CD4-positive, alpha-beta T cell treated with Interleukin-2 at 100 ng/mL for 4 hours (primary cell): ENCODE measurements around the gene CDH20.

Experiments
- DNase-seq: peaks from one replicate; pipeline ENCODE4 v3.0.0-alpha.2; 2020; ENCODE audit warnings: low spot score

CDH20 gene

DNA sequence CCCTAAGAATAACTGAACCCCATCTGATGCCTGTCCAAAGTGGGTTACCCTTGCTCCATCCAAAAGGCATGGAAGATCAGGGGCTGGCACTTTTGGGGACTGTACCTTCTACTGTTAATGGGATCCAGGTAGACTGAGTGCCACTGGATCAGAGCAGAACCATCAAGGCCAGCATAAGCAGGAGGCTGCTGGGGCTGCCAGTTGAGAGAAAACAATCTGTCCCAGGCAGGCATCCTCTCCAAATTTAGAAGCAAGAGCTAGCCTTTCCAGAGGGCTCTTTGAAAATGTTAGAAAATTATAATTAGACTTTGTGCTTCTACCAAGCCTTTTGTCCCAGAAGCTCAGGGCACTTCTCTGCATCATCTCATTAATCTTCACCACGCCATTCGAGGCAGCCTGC lies 245.6 kb downstream of the CDH20 start:
- DNase-seq = no peak

DNA sequence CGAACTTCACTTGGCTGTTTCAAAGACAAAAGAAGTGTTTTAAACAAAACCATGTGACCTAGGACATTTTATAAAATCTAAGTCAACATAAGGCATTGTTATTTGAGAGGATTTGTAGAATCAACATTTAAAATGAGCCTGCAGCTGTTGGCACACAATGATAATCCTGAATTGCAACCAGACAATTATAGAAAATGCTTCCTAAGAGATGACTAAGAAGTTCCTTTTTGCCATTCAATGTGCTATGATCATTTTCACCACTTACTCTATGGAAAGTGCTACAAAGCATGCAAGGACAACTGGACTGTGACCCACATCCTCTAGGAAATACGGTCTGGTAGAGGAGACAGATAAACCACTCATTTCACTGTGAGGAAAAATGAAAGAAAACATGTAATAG lies 246.4 kb downstream of the CDH20 start:
- no peak for DNase-seq

DNA sequence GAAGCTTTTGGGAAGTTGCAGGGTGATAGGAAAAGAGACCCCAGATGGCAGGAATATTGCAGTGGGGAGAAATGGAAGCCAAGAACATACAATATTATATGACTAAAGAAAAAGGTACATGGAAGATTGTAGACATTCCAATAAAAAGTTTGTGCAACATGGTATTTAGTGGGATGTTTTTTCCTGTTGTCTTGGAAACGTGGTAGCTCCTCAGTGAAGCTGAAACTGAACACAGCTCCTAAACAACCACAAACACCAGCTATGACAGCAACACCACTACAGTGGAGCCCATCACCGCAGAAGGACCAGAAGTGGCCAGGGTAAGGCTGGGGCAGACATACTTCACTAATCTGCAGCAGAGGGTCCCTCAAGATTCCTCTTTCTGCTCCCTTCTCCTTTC lies 246.8 kb downstream of the CDH20 start:
- no peak for DNase-seq

DNA sequence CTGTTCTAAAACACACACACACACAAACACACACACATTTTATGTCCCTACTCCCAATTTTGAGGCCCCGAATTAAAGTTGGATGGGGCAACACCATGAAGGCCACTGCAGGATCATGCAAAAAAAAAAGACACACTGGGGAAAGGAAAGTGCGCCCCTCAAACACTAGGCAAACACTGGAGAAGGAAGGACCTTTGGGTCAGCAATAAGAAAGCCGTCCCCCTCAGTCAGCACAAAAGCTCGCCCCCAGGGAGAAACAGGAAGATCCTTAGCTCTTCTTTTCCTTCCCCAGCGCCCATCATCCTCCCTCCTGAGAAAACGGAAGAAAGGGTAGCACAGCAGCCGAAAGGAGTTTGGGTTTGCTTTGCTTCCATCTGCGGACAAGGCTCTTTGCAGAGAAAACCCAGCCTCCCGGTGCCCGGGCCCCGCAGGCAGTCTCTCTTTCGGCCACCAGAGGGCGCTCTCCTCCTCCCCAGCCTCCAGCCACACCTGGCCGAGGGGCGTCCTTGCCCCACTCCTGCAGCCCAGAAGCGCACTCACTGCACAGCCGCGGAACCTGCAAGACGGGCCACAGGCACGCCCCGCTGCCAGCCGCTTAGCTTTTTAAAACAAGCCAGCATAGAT lies 248.5 kb downstream of the CDH20 start:
- DNase-seq = peak; percentile 55

DNA sequence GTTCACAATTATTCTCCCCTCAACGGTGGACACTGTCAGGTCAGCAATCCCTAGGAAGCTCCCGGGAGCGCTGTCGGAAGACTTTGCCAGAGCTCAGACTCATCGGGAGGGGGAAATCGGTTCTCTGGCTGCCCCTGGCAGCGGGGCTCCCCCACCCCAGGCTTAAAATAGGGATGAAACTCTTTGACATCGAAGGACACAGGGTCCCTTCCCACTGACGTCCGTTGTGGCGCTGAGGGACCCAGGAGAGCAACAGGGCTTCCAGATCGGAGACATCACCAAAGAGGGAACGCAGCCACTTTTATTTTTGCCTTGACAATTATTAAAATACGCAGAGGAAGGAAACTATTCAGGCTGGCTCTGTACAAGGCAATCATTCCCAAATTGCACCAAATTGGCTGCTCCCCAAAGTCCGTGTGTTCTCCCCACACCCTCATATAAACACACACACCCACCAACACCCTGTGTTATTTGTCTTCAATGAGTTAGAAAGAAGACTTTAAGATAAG lies 249.0 kb downstream of the CDH20 start:
- DNase-seq = no peak

DNA sequence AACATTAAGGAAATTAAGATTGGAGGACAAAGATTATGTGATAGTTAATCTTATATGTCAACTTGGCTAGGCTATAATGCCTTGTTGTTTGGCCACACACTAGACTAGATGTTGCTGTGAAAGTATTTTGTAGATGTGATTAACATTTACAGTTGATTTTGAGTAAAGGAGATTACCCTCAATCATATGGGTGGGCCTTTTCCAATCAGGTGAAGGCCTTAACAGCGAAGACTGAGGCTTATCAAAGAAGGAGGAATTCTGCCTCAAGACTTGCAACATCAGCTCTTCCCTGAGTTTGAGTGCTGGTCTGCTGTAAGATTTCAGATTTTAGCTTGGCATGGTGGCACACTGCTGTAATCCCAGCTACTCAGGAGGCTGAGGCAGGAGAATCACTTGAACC lies 250.3 kb downstream of the CDH20 start:
- no peak for DNase-seq

DNA sequence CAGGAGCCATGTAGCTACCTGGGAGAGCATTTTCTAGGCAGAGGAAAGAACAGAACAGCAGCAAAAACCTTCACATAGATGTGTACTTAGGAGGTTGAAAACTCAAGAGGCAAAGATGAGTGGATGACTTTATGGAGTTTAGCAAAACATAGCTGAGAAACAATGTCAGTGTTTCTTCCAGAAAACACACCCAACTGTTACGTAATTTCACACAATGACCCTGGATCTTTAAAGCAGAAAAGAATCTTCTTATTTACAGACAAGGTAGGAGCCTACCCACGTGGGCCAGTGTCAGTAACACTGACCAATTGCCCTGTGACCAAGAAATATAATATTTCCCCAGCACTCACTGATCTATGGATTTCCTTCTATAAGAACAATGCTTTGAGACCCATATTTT lies 254.6 kb downstream of the CDH20 start:
- no peak for DNase-seq

DNA sequence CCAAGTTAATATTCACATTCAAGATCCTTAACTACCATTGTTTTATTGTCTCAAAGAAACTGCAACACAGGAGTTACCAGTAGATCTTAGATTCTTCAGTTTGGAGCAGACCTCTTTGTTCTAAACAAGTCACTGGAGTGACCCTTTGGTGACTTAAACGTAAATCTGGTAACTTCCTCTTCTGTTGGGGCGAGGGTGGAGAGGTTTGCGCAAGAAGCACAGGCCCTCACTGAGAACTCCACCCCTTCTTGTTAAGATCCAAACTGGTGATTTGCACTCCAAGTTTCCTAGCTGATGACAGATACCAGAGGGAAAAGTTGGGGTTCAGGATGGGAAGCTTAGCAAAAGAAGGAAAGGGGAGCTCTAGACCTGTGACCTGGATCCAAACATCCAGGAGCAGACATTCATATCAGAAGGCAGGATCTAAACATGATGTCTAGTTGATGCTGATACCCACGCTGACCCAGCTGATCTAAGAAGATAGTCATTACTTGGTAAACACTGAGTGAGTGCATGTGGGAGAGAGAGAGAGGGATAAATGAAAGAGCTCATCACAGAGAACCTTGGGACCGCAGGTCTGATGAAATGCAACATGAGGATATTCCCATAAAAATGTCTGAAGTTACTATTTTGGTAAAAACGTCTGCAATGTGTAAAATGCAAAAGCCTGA lies 256.0 kb downstream of the CDH20 start:
- no peak for DNase-seq

DNA sequence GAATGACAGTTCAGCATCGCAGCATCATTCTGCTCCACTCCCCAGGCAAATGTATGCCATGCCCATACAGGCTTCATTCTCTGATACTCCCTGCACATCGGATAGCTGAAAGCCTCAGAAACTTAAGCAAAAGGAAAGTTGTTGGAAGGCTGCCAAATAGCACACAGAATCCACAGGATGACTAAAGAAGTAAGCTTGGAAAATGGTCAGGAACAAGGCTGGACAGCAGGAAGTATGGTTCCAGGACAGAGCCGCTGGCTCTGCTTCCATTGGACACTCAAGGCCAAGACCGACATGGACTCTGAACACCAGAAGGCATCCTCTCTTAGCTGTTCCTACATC lies 256.5 kb downstream of the CDH20 start:
- DNase-seq = no peak

DNA sequence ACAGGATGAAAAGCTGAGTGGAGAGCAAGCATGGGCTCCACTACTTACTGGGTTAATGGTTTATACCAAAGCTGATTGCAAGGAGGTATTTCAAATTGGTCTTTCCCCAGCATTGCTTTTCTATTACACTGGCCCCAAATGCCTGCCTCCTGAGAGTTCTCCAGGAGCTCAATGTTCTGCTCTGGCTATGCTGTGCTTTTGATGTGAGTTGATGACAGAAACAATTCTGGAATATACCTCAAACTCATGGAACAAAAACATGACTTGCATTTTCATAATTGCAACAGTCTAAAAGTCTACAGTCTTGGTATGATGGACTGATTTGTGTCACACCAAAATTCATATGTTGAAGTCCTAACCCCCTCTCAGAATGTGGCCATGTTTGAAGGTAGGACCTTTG lies 258.0 kb downstream of the CDH20 start:
- DNase-seq = no peak

DNA sequence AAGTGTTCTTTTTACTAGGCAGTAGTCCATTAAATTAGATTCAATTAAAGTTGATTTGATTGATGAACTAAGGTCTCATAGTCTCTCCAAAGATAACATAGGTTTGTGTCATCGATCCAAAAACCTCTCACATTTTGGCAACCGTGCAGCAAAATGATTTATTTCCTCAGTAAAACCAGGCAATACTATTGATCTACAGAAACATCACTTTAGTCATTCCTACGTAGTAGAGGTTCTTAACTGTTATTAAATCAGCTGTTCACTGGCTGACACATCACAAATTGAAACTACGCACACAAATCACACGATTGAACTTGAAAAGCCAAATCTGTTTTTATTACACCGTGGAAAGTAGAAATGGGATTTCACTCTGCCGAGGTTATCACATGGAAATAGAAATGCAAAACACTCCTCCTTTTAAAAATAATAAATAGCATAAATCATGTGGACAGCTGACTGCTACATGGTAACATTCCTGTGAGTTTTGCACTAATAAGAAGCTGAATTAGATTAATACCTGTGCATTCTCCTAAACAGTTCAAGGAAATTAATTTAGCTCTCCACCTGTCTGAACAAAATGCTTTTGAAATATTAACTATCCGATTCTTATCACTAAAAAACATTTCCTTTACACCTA lies 262.5 kb downstream of the CDH20 start:
- no peak for DNase-seq

DNA sequence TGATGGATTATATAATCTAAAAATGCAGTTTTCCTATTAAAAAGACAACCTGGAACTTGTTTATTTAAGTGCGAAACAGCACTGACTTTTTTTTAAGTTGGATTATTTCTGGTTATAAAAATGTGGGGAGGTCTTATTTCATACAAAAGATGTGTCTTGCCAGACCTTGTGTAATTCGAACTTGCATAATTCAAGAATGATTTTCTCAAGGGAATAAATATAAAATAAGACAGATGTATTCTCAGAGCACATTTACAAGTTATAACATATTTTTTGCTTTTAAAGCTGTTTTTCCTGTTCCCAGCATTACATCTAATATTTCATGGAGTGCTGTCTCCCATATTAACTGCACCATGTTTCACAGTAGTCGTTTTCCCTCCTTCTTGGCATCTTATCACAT lies 263.1 kb downstream of the CDH20 start:
- DNase-seq = no peak

DNA sequence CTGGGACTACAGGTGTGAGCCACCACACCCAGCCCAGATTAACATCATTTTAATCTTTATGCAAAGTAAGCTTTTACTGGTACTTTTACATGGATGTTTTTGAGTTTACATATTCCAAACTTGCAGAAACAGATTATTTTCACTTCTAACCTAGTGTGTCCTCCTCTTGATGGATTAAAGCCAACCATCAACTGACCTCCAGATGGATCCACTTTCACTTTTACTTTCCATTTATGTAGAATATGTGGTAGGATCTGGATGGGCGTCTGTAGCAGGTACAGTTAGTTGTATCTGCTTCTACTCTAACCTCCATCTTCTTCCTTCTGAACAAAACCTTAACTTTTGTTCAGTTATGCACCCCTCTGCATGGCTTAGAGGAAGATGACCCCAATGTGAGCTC lies 264.1 kb downstream of the CDH20 start:
- no peak for DNase-seq

DNA sequence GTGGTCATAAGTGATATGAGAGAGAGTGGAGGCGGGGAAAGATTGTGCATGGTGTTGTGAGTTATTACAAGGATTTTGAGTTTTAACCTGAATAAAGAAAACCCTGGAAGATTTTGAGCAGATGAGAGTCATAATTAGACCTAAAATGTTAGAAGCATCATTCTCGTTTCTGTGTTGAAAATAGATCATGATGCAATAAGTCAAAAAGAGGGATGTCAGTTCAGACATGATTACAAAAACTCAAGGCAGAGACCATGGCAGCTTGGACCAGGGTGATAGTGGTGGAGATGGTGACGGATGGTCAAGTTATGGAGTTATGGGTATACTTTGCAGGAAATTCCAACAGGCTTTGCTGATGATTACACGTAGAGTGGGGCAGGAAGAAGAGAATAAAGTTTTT lies 267.2 kb downstream of the CDH20 start:
- DNase-seq = no peak

DNA sequence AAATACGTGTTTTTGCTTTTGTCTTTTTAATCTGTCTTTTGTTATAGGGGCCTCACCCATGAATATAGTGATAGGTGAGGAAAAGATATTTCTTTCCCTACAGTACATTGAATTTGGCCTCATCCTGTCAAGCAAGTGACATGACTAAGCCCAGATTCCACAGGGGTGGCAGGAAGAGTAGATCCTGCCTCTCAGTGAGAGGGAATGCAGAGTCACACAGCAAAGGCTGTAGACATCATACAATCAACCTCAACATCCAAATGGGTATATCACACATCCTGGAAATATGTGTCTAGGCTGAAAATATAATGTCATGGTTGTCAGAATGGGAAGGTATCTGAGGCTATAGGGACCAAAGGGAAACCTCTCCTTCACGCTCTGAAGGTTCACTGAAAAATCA lies 269.6 kb downstream of the CDH20 start:
- DNase-seq = no peak
